Caco-2 (cell line): ENCODE results near the gene MAZ. TPM values are rescaled to one million over a fixed set of nuclear protein-coding genes. Genes with fewer than 3 reads are reported as not detected.

Experiments
- BruUV-seq: library from RNA; stranded (reverse); fragments of 400-500 nt; replicated peaks from 2 replicates; lab custom pipeline; 2021; lab: Mats Ljungman, UMichigan
- CTCF ChIA-PET: fragments of 300-600 bp; sonication (Branson Sonifier 250); formaldehyde crosslinking; loops from one replicate; lab custom pipeline; 2022; ENCODE audit warnings: antibody characterized with exemption; lab: Charles Lee
- POLR2A ChIA-PET: fragments of 300-600 bp; sonication (Branson Sonifier 250); formaldehyde crosslinking; loops from one replicate; lab custom pipeline; 2022; ENCODE audit warnings: antibody characterized with exemption; lab: Charles Lee
- DNase-seq, 2 experiments: peaks; one replicate each; pipeline versions ENCODE4 v3.0.0 to v3.0.0-alpha.2; 2020 to 2022
- H3K27me3 ChIP-seq: replicated peaks from 2 replicates; pipeline ENCODE4 v1.6.0; 2011; ENCODE audit warnings: low read length; ENCODE audit not compliant: control insufficient read depth, insufficient read depth
- H3K36me3 ChIP-seq: 2 replicates; pipeline ENCODE4 v1.5.1; 2011; ENCODE audit warnings: low read length; ENCODE audit not compliant: control insufficient read depth, insufficient read depth
- H3K4me1 ChIP-seq: fragments of 250-450 bp; sonication (Bioruptor Pico); 2 replicates; pipeline ENCODE4 v1.5.1; 2020; ENCODE audit warnings: mild to moderate bottlenecking
- H3K4me3 ChIP-seq: 2 replicates; pipeline ENCODE4 v1.5.1; 2011; ENCODE audit warnings: low read depth, mild to moderate bottlenecking, control low read depth, low read length
- H3K9me3 ChIP-seq: fragments of 250-450 bp; sonication (Bioruptor Pico); 2 replicates; pipeline ENCODE4 v1.5.1; 2020; ENCODE audit warnings: mild to moderate bottlenecking, moderate library complexity
- H3K27ac Mint-ChIP-seq: one replicate; pipeline ENCODE4 v1.8.0; 2022; ENCODE audit warnings: mixed read lengths; ENCODE audit not compliant: unreplicated experiment
- H3K27me3 Mint-ChIP-seq: one replicate; pipeline ENCODE4 v1.8.0; 2022; ENCODE audit warnings: mixed read lengths; ENCODE audit not compliant: insufficient read depth, unreplicated experiment
- H3K36me3 Mint-ChIP-seq: one replicate; pipeline ENCODE4 v1.8.0; 2022; ENCODE audit warnings: mild to moderate bottlenecking, mixed read lengths; ENCODE audit not compliant: insufficient read depth, unreplicated experiment
- H3K4me1 Mint-ChIP-seq: one replicate; pipeline ENCODE4 v1.8.0; 2022; ENCODE audit warnings: low read depth, mixed read lengths; ENCODE audit not compliant: unreplicated experiment
- H3K4me3 Mint-ChIP-seq: one replicate; pipeline ENCODE4 v1.8.0; 2022; ENCODE audit warnings: mild to moderate bottlenecking, moderate library complexity, mixed read lengths; ENCODE audit not compliant: unreplicated experiment
- H3K9me3 Mint-ChIP-seq: one replicate; pipeline ENCODE4 v1.8.0; 2022; ENCODE audit warnings: mixed read lengths; ENCODE audit not compliant: unreplicated experiment
- intact Hi-C: fragments of 100-400 bp; cut with micrococcal nuclease; formaldehyde crosslinking; loops from one replicate; pipeline ENCODE4 v1.10.0; 2022; ENCODE audit not compliant: unreplicated experiment
- total RNA-seq: library from RNA; stranded (reverse); gene quantifications from 2 replicates; pipeline ENCODE4 v1.2.3, GENCODE V29; 2022
- TF ChIP-seq, protein P1 (sequence below), 2 experiments: fragments of 200-600 bp in 1 of 2; IDR thresholded peaks; 1 replicate in 1 of 2; 2 replicates in 1 of 2; pipeline versions ENCODE4 v1.5.1 to v1.8.0; 2011 to 2022; ENCODE audit warnings: antibody characterized with exemption in 1 of 2, control low read depth in 1 of 2, inconsistent platforms in 1 of 2, low read depth in 1 of 2, low read length in 1 of 2, mild to moderate bottlenecking in 1 of 2, moderate library complexity in 1 of 2; ENCODE audit not compliant: insufficient read depth in 1 of 2, severe bottlenecking in 1 of 2, unreplicated experiment in 1 of 2

Gene MAZ
- total RNA-seq, 1 experiment from 2014 or later, result 317 TPM

DNA sequence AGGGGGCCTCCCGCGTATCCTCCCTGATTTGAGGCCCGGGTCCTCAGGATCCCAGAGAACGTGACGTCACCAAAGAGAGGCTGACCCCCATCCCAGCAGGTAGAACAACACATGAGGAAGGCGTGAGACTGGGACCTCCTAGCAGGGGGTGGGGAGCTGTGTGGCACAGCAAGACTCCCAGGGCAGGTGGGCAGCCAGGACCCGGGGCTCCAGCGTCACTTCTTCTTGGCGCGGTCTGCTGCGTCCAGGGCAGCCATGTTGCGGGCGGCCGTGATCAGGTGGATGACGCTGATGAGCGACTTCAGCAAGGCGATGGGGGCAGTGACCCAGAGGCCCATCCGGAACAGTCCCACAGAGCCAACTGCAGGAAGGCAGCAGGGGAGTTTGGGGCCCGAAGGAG is 52.6 kb downstream of the MAZ start:
- Mint-ChIP-seq H3K9me3 (no peaks in the 10 kb centered on the region), H3K4me3 (no peak overlapping the region), H3K4me1 (peaks cover 6% of the 10 kb centered on the region), H3K27ac (no peak overlapping the region), H3K27me3 (no peaks in the 10 kb centered on the region), H3K36me3 (peaks cover 20% of the 10 kb centered on the region)
- POLR2A ChIA-PET, result no interaction called here
- BruUV-seq, result no TSS peak
- H3K36me3 ChIP-seq, result peaks cover 1% of the 10 kb centered on the region; the same call in 1 of the 2 replicates
- intact Hi-C loops, result no loop called here
- no peaks in the 10 kb centered on the region for H3K9me3 ChIP-seq
- H3K27me3 ChIP-seq, result no peaks in the 10 kb centered on the region
- peaks cover 6% of the 10 kb centered on the region; the same call in 1 of the 2 replicates for H3K4me1 ChIP-seq
- no peak for DNase-seq
- TF ChIP-seq, protein P1, sequence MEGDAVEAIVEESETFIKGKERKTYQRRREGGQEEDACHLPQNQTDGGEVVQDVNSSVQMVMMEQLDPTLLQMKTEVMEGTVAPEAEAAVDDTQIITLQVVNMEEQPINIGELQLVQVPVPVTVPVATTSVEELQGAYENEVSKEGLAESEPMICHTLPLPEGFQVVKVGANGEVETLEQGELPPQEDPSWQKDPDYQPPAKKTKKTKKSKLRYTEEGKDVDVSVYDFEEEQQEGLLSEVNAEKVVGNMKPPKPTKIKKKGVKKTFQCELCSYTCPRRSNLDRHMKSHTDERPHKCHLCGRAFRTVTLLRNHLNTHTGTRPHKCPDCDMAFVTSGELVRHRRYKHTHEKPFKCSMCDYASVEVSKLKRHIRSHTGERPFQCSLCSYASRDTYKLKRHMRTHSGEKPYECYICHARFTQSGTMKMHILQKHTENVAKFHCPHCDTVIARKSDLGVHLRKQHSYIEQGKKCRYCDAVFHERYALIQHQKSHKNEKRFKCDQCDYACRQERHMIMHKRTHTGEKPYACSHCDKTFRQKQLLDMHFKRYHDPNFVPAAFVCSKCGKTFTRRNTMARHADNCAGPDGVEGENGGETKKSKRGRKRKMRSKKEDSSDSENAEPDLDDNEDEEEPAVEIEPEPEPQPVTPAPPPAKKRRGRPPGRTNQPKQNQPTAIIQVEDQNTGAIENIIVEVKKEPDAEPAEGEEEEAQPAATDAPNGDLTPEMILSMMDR (IDR thresholded peaks at IDR 0.05; ENCODE audit: insufficient read depth in 1 of 2, low read depth in 1 of 2, low read length in 1 of 2, severe bottlenecking in 1 of 2, unreplicated experiment in 1 of 2), result no peak
- CTCF ChIA-PET, result no interaction called here
- H3K4me3 ChIP-seq, result no peak overlapping the region

DNA sequence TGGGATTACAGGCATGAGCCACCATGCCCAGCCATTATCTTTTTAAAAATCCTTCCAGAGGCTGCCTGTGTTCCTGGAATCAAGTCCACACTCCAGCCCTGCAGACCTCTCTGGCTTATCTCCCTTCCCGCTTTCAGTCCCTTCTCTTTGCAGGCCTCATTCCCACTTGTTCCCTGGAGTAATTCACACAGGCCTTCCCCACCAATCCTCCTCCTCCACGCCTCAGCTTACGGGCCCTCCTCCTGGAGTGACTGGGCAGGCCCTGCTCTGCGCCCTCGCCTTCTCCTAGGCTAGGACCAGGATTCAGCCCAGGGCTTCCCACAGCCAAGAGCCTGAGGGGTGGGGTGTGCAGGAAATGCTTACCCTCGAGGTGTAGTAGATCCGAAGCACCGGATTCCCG is 53.9 kb downstream of the MAZ start:
- CTCF ChIA-PET, result no interaction called here

More for the DNA sequence above, 53.9 kb downstream of the MAZ start:
- TF ChIP-seq, protein P1 (IDR thresholded peaks at IDR 0.05; ENCODE audit: insufficient read depth in 1 of 2, low read depth in 1 of 2, low read length in 1 of 2, severe bottlenecking in 1 of 2, unreplicated experiment in 1 of 2), result no peak
- no peaks in the 10 kb centered on the region for H3K9me3 Mint-ChIP-seq
- POLR2A ChIA-PET, result no interaction called here
- Histone ChIP-seq H3K36me3 (peaks cover 1% of the 10 kb centered on the region; the same call in 1 of the 2 replicates), H3K4me3 (no peak overlapping the region), H3K4me1 (peaks cover 6% of the 10 kb centered on the region; the same call in 1 of the 2 replicates), H3K27me3 (no peaks in the 10 kb centered on the region), H3K9me3 (no peaks in the 10 kb centered on the region)
- peaks cover 20% of the 10 kb centered on the region for H3K36me3 Mint-ChIP-seq
- no peak overlapping the region for H3K27ac Mint-ChIP-seq
- intact Hi-C loops, result loop anchor here (10.0 kb wide), 1 partner anchor 115 kb away; the partner anchor contains the start of gene TAOK2
- BruUV-seq, result no TSS peak
- DNase-seq, result no peak
- H3K4me1 Mint-ChIP-seq, result peaks cover 6% of the 10 kb centered on the region
- no peaks in the 10 kb centered on the region for H3K27me3 Mint-ChIP-seq
- no peak overlapping the region for H3K4me3 Mint-ChIP-seq

Other genes starting within 250 kb of the MAZ start
- gene SPN, start 143.3 kb upstream of the MAZ start, total RNA-seq, result not detected in 2 replicates
- gene QPRT, start 127.3 kb upstream of the MAZ start, total RNA-seq, result 176 and 178 TPM in 2 replicates
- not detected in 2 replicates for gene C16orf54, start 60.5 kb upstream of the MAZ start, total RNA-seq
- gene ZG16, start 28.3 kb upstream of the MAZ start, total RNA-seq, result 1.4 and 1.9 TPM in 2 replicates
- 134 and 152 TPM in 2 replicates for gene KIF22, start 15.8 kb upstream of the MAZ start, total RNA-seq
- 3.6 and 3.9 TPM in 2 replicates for gene PRRT2, start 5.7 kb downstream of the MAZ start, total RNA-seq
- gene PAGR1, start 9.6 kb downstream of the MAZ start, total RNA-seq, result 31.4 and 33.0 TPM in 2 replicates
- 62.9 and 72.5 TPM in 2 replicates for gene MVP, start 13.9 kb downstream of the MAZ start, total RNA-seq
- gene CDIPT, start 56.7 kb downstream of the MAZ start, total RNA-seq, result 56.6 and 57.1 TPM in 2 replicates
- gene SEZ6L2, start 93.0 kb downstream of the MAZ start, total RNA-seq, result 24.1 and 26.3 TPM in 2 replicates
- 13.2 and 14.7 TPM in 2 replicates for gene ASPHD1, start 94.0 kb downstream of the MAZ start, total RNA-seq
- 13.0 and 14.9 TPM in 2 replicates for gene KCTD13, start 119.7 kb downstream of the MAZ start, total RNA-seq
- gene TMEM219, start 155.6 kb downstream of the MAZ start, total RNA-seq, result 54.5 and 57.7 TPM in 2 replicates
- 45.8 and 47.1 TPM in 2 replicates for gene TAOK2, start 167.3 kb downstream of the MAZ start, total RNA-seq
- gene HIRIP3, start 189.1 kb downstream of the MAZ start, total RNA-seq, result 22.7 and 23.3 TPM in 2 replicates
- 58.6 and 58.8 TPM in 2 replicates for gene INO80E, start 189.7 kb downstream of the MAZ start, total RNA-seq
- gene DOC2A, start 204.5 kb downstream of the MAZ start, total RNA-seq, result 3.5 and 4.5 TPM in 2 replicates
- gene C16orf92, start 216.7 kb downstream of the MAZ start, total RNA-seq, result not detected in 2 replicates
- gene TLCD3B, start 224.7 kb downstream of the MAZ start, total RNA-seq, result 0.48 and 0.60 TPM in 2 replicates